RWPE1 (cell line): ENCODE measurements around the gene DLGAP4.

Source experiments
- CTCF ChIA-PET: fragments of 350-600 bp; sonication (Branson Sonifier 250); formaldehyde crosslinking; extraction: SDS; loops from one replicate; lab custom pipeline; 2021; lab: Yijun Ruan, JAX
- POLR2A ChIA-PET: fragments of 400-600 bp; formaldehyde crosslinking; extraction: SDS; loops from one replicate; lab custom pipeline; 2020; ENCODE audit warnings: antibody characterized with exemption; ENCODE audit not compliant: low non-redundant PET; lab: Yijun Ruan, JAX
- DNase-seq: peaks from one replicate; pipeline ENCODE4 v3.0.0; 2012; ENCODE audit warnings: low spot score
- H3K27ac ChIP-seq: fragments of 450-650 bp; 2 replicates; pipeline ENCODE4 v1.5.1; 2017
- TF ChIP-seq, protein P1 (sequence below): fragments of 450-650 bp; conservative IDR thresholded peaks from 2 replicates; pipeline ENCODE4 v1.5.1; 2017; ENCODE audit warnings: low read depth, mild to moderate bottlenecking

The DLGAP4 gene

DNA sequence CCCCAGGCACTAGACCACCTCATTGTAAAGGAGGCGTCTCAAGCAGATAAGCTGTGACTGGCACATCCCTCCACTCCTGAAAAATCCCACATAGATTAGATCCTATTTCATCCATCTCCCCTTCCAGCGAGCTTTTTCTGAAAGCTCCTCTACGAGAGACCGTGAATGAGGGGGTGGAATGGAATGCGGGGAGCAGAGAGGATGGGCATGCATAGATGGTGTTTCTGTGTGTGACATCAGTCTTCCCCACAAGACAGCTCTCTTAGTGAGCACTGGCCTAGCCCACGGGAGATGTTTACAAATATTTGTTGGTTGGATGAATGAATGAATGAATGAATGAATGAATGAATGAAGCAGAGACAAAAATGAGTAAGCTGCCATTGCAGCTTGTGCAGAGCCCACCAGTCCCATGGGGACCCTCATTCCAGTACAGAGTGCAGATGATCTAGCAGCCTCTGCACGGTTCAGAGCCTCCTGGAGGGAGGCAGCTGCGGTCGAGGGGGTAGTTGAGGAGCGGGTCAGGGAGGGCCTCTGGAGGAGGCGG lies 98.4 kb downstream of the DLGAP4 start:
- H3K27ac ChIP-seq, result no peak overlapping the region
- TF ChIP-seq, protein P1, sequence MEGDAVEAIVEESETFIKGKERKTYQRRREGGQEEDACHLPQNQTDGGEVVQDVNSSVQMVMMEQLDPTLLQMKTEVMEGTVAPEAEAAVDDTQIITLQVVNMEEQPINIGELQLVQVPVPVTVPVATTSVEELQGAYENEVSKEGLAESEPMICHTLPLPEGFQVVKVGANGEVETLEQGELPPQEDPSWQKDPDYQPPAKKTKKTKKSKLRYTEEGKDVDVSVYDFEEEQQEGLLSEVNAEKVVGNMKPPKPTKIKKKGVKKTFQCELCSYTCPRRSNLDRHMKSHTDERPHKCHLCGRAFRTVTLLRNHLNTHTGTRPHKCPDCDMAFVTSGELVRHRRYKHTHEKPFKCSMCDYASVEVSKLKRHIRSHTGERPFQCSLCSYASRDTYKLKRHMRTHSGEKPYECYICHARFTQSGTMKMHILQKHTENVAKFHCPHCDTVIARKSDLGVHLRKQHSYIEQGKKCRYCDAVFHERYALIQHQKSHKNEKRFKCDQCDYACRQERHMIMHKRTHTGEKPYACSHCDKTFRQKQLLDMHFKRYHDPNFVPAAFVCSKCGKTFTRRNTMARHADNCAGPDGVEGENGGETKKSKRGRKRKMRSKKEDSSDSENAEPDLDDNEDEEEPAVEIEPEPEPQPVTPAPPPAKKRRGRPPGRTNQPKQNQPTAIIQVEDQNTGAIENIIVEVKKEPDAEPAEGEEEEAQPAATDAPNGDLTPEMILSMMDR, result no peak
- ChIA-PET POLR2A (no interaction called here), CTCF (interaction anchor here (1.1 to 2.1 kb wide), 2 partner anchors 35 to 205 kb away, joined by 3 to 10 read pairs; no protein-coding TSS in a partner anchor)
- no peak for DNase-seq

DNA sequence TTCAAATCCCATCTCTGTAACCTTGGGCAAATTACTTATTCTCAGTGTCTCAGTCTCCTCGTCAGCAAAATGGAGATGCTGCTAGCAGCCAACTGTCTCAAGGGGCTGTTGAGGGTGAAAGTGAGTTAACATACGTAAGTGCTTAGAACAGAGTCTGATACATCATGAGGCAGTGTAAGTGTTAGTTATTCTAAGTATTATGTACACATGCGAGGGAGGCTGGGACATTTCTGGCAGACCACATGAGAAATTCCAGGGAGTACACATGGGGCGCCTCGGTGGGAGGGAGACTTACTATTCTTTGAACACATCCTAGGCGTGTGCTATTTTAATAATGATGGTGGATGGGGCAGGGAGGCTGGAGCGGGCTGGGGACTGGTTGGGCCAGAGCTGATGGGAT lies 99.1 kb downstream of the DLGAP4 start:
- POLR2A ChIA-PET, result no interaction called here
- TF ChIP-seq, protein P1, result no peak
- H3K27ac ChIP-seq, result peak overlapping the region; percentile 83
- DNase-seq, result no peak
- CTCF ChIA-PET, result no interaction called here

DNA sequence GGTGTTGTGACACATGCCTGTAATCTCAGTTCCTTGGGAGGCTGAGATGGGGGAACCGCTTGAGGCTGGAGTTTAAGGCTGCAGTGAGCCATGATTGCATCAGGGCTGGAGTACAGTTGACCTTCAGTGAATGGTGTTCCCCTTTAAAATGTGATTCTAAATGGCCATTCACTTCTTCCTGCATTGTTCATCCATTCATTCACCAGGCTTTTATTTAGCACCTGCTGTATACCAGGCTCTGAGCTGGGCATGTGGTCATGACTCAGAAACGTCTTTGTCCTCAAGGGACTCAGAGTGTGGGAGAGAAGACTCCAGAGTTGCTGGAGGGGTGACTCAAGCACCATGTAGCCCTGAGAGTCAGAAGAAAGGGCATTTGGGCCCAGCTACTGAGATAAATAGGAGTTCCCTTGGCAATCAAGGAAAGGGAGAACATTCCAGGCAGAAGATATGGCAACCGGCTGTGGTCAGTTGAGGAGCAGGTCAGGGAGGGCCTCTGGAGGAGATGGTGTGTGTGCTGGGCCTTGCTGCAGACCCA lies 101.1 kb downstream of the DLGAP4 start:
- H3K27ac ChIP-seq, result peak overlapping the region; percentile 83
- CTCF ChIA-PET, result no interaction called here

DNA sequence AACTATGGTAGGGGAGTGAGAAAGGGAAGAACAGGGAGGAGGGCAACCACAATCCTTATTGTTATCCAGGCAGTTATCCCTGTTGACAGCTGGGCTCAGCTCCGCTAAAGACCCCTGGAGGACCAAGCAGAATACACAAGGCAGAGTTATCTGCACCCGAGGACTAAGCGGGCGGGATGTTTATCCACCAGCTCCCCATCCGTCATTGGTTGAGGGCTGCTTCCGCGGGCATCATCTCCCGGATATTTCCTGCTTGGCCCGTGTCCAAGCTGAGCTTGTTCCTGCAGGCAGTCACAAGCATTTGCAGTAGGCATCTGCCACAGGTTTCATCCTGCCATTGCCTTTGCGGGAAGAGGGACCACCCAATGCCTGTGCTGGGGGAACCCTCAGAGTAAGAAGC lies 102.1 kb downstream of the DLGAP4 start:
- POLR2A ChIA-PET, result interaction anchor here (0.6 kb wide), 1 partner anchor 58 kb away, joined by 3 read pairs; no protein-coding TSS in a partner anchor
- TF ChIP-seq, protein P1, result no peak
- CTCF ChIA-PET, result no interaction called here
- peak; percentile 98 for DNase-seq
- peak overlapping the region; percentile 83 for H3K27ac ChIP-seq

More for the DNA sequence above, 101.1 kb downstream of the DLGAP4 start:
- POLR2A ChIA-PET, result no interaction called here
- DNase-seq, result peak; percentile 48
- TF ChIP-seq, protein P1, result no peak

DNA sequence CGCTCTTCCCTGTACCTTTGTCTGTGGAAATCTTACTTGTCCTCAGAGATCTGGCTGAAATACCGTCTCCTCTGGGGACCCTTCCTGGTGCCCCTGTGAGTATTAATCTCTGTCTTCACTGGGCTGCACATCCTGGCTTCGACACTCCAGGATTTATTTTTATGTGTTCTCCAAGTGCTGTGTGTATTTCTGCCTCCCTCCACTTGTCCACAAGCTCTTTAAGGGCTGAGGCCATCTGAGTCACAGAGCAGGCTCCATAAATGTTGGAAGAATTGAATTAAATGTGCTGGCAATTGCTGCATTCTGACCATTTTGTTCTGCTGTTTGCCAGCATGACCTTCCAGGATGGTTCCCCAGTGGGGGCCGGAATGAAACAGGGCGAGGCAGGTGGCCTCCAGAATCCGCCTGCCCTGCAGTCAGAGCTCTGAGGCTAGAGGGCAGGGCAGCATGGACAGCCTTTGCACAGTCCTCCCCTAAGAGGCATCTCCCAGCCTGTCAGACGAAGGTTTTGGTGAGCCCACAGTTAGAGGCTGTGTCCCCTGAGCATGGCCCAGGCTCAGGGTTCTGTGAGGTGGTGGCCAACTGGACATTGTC lies 105.8 kb downstream of the DLGAP4 start:
- no peak overlapping the region for H3K27ac ChIP-seq
- ChIA-PET POLR2A (no interaction called here), CTCF (interaction anchor here (0.7 to 1.7 kb wide), 3 partner anchors 27 to 811 kb away, joined by 3 to 5 read pairs (median 4); no protein-coding TSS in a partner anchor)
- no peak for DNase-seq
- TF ChIP-seq, protein P1, result no peak

DNA sequence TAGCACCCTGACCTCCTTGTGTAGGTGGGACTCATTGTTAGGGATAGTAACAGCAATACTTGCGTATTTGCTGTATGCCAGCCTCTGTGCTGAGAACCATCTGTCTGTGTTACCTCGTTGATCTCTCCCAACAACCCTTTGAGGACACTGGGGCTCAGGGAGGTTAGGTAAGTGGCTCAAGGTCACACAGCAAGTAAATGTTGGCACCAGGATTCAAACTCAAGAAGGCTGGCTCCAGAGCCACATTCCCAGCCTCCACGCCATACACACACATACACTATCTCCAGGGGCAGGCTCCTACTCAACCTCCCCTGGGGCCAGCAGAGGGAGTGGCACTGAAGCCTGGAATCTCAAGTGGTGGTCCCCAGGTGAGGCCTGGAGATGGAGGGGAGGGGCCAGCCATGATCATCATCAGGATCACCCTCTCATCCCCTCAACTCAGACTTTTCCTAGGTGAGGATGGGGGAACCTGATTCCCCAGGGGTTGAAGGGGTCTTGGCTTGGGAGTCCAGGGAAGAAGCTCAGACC lies 109.4 kb downstream of the DLGAP4 start:
- DNase-seq, result no peak
- TF ChIP-seq, protein P1, result no peak
- ChIA-PET POLR2A (no interaction called here), CTCF (no interaction called here)
- H3K27ac ChIP-seq, result no peak overlapping the region
